LoVo (cell line): ENCODE data around the gene ARHGAP1.

Source experiments
- DNase-seq: peaks from one replicate; pipeline ENCODE4 v3.0.0-alpha.2; 2016; ENCODE audit warnings: low spot score

The ARHGAP1 gene

DNA sequence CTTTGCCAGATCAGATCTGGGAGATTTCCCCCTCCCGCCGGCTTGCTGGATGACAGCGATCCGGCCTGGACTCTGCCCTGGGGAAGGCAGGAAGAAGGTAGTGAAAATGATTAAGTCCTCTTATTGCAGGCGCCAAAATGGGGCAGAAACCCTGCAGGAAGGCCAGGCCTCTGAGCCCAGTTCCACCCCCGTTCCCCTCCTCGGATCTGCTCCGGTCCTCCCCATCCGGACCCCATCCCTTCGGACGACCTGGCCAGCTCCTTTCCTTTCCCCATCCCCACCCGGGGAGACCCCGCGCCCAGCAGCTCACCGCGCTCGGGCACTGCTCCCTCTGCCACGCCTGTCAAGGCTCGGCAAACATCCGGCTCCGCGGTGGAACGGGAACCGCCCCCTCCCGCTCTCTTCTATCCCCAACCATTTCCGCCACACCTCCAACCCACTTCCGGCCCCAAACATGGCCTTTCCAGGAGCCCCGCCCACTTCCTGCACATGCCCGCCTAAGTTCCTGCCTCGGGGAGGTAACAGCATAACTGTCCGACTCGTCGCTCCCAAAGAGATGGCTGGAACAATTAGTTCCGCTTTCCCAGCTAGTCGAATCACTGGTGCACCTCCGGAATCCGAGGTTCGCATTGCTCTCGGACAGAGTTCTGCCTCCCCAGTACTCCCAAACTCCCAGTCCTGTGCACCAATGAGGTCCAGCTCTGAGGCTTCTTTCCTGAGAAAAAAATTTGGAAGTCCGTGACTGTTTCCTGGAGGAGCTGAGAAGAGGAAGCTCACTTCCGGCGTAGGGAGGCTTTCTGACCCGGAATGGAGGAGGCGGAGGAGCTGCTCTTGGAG lies at the start of gene ARHGAP1, which contains the start of gene ZNF408:
ARHGAP1 (minus strand) TSS at position 379 of the 837 bp plus-strand sequence. CDS start 4,512 bp downstream, outside the sequence.
ZNF408 (plus strand) TSS at position 791 of the 837 bp plus-strand sequence; CDS start at position 808, 17 bp downstream.
- DNase-seq: peak; percentile 98

DNA sequence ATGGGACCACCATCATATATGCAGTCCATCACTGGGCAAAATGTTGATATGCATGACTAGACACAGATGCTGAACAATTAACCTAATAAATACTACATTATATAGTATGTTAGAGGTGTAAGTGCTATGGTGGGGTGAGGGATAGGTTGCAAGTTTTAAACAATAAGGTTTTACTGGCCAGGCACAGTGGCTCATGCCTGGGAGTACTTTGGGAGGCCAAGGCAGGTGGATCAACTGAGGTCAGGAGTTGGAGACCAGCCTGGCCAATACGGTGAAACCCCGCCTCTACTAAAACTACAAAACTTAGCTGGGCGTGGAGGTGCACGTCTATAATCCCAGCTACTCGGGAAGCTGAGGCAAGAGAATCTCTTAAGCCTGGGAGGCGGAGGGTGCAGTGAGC lies 46.7 kb upstream of the ARHGAP1 start:
- DNase-seq: no peak

- no peak for DNase-seq
Measured at GRCh38 chr11:46745995-46746394, 45.6 kb upstream of the ARHGAP1 start.

DNA sequence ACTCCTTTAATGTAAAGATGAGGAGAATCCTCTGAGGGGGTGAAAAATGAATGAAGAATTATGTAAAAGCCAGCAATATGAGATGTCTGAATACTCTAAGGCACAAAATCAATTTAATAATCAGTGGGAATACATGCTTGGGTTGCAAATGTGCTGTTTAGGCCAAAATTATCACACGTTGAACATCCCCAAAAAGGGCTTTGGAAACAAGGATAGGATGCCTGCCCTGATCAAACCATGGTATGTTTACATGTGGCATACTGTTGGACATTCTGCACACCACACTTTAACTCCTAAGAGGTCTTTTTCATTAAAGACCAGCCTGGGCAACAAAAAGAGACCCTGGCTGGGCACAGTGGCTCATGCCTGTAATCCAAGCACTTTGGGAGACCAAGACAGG lies 44.9 kb upstream of the ARHGAP1 start:
- no peak for DNase-seq

GRCh38 chr11:46743693-46744339 lies 43.4 kb upstream of the ARHGAP1 start:
- no peak for DNase-seq

DNA sequence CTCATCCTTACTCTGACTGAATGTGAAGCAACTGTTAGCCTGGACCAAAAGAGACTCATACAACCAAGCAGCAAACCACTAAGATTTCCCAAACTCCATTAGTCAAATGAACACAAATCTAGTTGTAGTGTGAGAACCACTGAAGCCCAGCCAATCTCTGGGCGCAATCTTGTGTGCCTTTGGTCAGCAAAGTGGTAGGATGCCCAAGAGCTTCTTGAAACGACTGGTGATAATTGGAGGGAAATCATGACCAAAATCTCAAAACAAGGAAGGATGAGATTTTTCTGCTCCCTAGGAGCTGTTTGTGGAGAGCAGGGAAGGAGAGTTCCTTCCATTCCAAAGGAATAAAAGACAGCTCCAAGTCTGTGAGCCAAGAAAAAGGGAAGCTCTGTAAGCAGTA lies 42.6 kb upstream of the ARHGAP1 start:
- DNase-seq: no peak

DNA sequence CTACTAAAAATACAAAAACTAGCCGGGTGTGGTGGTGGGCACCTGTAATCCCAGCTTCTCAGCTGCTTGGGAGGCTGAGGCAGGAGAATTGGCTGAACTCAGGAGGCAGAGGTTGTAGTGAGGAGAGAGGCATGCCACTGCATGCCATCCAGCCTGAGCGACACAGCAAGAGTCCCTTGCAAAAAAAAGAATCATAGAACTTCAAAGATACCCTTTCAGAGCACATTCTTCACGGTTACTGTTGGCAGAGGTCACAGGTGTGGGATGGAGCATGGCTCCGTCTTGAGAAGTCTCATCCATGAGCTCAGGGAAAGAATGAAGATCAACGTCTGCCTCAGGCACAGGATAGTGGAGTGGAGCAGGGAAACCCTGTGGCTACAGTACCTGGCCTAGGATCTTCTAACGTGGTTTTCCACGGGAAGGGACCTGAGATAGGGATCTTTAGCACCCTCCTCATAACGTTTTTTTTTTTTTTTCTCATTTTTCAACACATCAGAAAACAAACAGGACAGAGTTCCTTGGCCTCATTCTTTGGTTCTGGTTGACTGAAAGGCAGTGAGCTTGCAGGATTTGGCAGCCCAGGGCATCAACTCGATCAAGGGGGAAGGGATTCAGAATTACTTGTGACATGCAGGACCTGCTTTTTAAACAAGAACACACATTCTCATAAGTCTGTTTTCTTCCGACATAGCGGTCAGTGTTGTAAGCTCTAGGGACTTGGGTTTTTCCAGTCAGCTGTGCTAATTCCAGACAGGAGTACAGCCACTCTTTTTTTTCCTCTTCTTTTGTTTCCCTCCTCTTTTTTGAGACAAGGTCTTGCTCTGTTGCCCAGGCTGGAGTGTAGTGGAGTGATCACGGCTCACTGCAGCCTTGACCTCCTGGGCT lies 41.4 kb upstream of the ARHGAP1 start:
- DNase-seq: no peak

GRCh38 chr11:46738887-46739286 lies 38.5 kb upstream of the ARHGAP1 start:
- DNase-seq: no peak

- no peak for DNase-seq
Measured at GRCh38 chr11:46737699-46738098, 37.3 kb upstream of the ARHGAP1 start.

DNA sequence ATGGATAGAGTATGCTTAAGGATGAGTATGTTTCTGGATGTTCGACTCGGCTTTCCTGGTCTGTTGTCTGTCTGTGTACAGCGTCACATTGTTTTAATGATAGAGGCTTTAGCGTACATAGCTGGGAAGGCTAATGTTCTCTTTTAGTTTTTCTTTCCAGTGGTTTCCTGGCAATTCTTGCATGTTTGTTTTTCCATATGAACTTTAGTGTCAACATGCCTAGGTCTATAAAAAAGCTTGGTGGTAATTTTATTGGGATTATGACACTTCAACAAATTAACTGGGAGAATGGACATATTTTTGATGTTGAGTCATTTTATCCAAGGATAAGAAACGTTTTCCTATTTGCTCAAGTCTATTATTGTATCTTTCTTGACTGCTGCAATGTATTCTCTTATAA lies 36.2 kb upstream of the ARHGAP1 start:
- DNase-seq: peak; percentile 23

DNA sequence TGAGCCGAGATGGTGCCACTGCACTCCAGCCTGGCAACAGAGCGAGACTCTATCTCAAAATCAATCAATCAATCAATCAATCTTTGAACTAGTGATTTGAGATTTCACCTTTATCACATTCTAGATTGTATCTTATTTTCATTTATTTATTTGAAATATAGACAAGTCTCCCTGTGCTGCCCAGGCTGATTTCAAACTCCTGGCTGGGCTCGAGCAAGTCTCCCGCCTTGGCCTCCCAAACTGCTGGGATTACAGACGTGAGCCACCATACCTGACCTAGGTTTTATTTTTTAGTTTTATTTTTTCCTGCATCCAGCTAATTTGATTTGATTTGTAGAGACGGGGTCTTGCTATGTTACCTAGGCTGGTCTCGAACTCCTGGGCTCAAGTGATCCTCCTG lies 35.7 kb upstream of the ARHGAP1 start:
- no peak for DNase-seq

DNA sequence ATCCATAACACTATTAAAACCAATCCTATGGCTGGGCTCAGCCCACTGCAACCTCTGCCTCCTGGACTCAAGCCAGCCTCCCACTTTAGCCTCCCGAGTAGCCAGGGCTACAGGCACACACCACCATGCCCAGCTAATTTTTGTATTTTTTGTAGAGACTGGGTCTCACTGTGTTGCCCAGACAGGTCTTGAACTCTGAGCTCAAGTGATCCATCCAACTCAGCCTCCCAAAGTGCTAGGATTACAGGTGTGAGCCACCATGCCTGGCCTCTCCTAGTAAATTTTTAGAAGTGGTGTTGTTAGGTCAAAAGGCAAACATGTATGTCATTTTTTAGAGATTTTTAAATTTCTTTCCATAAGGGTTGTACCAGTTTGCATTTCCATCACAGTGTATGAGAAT lies 32.8 kb upstream of the ARHGAP1 start:
- DNase-seq: no peak

- no peak for DNase-seq
Measured at GRCh38 chr11:46731545-46731944, 31.1 kb upstream of the ARHGAP1 start.

DNA sequence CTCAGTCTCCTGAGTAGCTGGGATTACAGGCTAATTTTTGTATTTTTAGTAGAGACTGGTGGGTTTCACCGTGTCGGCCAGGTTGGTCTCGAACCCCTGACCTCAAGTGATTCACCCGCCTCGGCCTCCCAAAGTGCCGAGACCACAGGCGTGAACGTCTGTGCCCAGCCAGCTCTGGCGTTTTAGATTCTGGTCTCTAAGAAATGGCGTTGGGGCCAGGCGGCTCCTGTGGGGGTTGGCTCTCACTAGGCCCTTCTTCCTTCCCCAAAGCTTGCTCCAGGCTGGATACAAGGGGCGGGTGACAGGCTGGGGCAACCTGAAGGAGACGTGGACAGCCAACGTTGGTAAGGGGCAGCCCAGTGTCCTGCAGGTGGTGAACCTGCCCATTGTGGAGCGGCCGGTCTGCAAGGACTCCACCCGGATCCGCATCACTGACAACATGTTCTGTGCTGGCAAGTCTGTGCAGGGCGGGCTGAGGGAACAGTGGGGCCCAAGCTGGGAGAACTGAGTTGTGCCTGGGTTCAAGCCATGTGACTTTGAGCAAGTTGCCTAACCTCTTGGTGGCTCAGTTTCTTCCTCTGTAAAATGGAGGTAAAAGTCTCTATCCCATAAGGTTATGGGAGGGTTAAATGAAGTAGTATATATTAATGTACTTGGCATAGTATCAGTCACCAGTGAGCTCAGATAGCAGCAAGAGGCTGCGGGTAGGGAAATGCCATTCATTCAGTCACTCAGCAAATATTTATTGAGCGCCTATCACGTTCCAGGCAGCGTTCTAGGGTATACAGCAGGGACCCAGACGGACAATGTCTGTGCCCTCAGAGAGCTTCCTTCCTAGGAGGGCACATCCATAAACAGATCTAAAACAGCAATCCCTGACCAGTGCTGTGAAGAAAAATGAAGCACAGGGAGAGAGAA lies 28.9 kb upstream of the ARHGAP1 start:
- DNase-seq: no peak

DNA sequence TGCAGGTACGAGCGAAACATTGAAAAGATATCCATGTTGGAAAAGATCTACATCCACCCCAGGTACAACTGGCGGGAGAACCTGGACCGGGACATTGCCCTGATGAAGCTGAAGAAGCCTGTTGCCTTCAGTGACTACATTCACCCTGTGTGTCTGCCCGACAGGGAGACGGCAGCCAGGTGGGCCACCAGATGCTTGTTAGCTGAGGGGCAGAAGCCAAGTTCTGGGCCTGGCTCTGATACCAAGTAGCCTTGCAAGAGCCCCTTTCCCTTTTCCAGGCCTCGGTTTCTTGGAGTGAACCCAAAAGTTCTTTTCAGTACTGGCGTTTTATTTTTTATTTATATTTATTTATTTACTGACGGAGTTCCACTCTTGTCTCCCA lies 28.2 kb upstream of the ARHGAP1 start:
- DNase-seq: no peak

DNA sequence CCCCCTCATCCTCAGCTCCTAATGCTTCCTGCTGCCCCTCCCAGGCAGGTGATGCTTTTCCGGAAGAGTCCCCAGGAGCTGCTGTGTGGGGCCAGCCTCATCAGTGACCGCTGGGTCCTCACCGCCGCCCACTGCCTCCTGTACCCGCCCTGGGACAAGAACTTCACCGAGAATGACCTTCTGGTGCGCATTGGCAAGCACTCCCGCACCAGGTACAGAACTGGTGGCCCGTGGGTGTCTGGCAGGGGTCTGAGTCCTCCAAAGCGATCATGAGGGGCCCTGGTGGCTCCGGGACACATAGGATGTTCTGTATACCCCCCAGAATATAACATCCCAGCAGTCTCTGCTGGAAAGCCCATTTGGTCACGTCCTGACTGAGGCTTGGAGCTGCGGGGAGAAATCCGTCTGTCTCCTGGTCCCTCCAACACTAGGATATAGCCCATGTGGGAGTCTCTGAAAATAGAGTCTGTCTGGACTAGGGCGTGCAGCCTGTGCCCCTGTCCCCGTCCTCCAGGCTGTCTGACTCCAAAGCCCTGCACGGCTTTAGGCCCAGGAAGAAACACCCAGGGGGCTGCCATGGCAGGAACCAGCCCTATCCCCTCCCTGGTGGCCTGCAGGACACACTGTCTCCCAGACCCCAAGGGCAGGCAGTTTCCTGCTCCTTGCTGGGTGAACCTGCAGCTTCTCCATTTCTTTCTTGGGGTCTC lies 27.7 kb upstream of the ARHGAP1 start:
- no peak for DNase-seq

DNA sequence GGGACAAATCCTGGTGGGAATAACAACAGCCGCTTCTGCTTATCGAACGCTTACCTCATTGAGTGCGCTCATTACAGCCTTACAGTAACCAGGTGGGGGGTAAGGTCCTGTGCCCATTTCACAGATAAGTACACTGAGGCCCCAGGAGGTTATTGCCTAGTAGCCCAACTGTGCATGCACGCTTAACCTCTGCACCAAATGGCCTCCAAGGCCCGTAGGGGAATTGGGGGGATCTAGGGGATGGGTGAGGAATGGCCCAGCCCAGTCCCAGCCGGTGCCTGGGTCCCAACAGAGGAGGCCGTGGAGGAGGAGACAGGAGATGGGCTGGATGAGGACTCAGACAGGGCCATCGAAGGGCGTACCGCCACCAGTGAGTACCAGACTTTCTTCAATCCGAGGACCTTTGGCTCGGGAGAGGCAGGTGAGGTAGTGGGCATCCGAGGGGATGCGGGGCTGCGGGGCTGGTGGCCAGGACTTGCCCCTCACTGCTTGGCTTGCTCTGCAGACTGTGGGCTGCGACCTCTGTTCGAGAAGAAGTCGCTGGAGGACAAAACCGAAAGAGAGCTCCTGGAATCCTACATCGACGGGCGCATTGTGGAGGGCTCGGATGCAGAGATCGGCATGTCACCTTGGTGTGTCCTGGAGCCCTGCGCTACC lies 25.9 kb upstream of the ARHGAP1 start:
- DNase-seq: no peak

DNA sequence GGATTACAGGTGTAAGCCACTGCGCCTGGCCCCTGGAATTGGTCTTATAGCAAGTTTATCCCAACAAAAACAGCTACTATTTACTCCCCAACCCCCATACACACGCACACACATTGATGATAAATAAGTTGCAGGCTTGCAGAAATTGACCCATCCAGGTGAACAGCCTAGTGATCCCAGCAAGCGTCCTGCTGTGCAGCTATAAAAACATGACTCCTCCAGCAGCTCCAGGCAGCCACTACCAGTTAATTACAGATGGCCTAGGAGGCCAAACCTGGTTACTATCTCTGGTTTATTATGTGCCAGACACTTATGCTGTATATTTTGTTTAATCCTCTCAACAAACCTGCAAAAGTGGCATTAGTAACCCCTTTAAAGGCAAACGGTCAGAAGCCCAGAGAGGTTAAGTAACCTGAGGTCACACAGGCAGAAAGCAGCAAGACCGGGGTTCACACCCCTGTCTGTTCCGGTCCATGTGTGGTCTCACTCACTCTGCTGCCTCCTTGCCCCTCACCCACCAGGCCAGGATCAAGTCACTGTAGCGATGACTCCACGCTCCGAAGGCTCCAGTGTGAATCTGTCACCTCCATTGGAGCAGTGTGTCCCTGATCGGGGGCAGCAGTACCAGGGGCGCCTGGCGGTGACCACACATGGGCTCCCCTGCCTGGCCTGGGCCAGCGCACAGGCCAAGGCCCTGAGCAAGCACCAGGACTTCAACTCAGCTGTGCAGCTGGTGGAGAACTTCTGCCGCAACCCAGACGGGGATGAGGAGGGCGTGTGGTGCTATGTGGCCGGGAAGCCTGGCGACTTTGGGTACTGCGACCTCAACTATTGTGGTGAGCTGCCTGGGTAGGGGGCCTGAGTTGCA lies 25.2 kb upstream of the ARHGAP1 start:
- DNase-seq: no peak

- DNase-seq: no peak
Measured at GRCh38 chr11:46724088-46724487, 23.7 kb upstream of the ARHGAP1 start.
